HEK293 (cell line): ENCODE measurements around the gene MED29.

Source experiments
- REST ChIP-seq: fragments of 450-650 bp; formaldehyde crosslinking; IDR thresholded peaks from 2 replicates; pipeline ENCODE4 v1.5.1; 2016; ENCODE audit warnings: missing biosample characterization, missing genetic modification characterization
- SETDB1 ChIP-seq: IDR thresholded peaks from one replicate; pipeline ENCODE4 v1.6.1; 2017; ENCODE audit warnings: mild to moderate bottlenecking, low read length, moderate library complexity, mixed read lengths; ENCODE audit not compliant: insufficient read length
- TRIM28 ChIP-seq: IDR thresholded peaks from 2 replicates; pipeline ENCODE4 v1.6.1; 2011; ENCODE audit warnings: low read length, control low read depth, borderline replicate concordance
- ZBTB1 ChIP-seq: fragments of 450-650 bp; formaldehyde crosslinking; IDR thresholded peaks from 2 replicates; pipeline ENCODE4 v1.5.1; 2016; ENCODE audit warnings: missing biosample characterization, missing genetic modification characterization
- ZBTB20 ChIP-seq: fragments of 450-650 bp; formaldehyde crosslinking; IDR thresholded peaks from 2 replicates; pipeline ENCODE4 v1.5.1; 2016; ENCODE audit warnings: missing biosample characterization, missing genetic modification characterization
- ZBTB48 ChIP-seq: fragments of 450-650 bp; formaldehyde crosslinking; IDR thresholded peaks from 2 replicates; pipeline ENCODE4 v1.5.1; 2016; ENCODE audit warnings: missing biosample characterization, missing genetic modification characterization
- ZBTB6 ChIP-seq: fragments of 450-650 bp; formaldehyde crosslinking; IDR thresholded peaks from 2 replicates; pipeline ENCODE4 v1.5.1; 2017; ENCODE audit warnings: missing biosample characterization, missing genetic modification characterization
- ZFP69B ChIP-seq: fragments of 450-650 bp; formaldehyde crosslinking; IDR thresholded peaks from 2 replicates; pipeline ENCODE4 v1.5.1; 2016; ENCODE audit warnings: missing biosample characterization, missing genetic modification characterization
- ZNF114 ChIP-seq: fragments of 450-650 bp; formaldehyde crosslinking; IDR thresholded peaks from 2 replicates; pipeline ENCODE4 v1.5.0; 2017; ENCODE audit warnings: missing biosample characterization, missing genetic modification characterization
- ZNF211 ChIP-seq: fragments of 450-650 bp; formaldehyde crosslinking; IDR thresholded peaks from 2 replicates; pipeline ENCODE4 v1.5.1; 2016; ENCODE audit warnings: low read depth, missing biosample characterization, missing genetic modification characterization
- ZNF335 ChIP-seq: fragments of 450-650 bp; formaldehyde crosslinking; conservative IDR thresholded peaks from 2 replicates; pipeline ENCODE4 v1.5.1; 2016; ENCODE audit warnings: missing biosample characterization, missing genetic modification characterization
- ZNF398 ChIP-seq: fragments of 450-650 bp; formaldehyde crosslinking; IDR thresholded peaks from 2 replicates; pipeline ENCODE4 v1.5.1; 2017; ENCODE audit warnings: missing biosample characterization, missing genetic modification characterization
- ZNF426 ChIP-seq: fragments of 450-650 bp; formaldehyde crosslinking; IDR thresholded peaks from 2 replicates; pipeline ENCODE4 v1.5.1; 2017; ENCODE audit warnings: missing biosample characterization, missing genetic modification characterization, mild to moderate bottlenecking, inconsistent platforms, moderate library complexity
- ZNF513 ChIP-seq: fragments of 450-650 bp; IDR thresholded peaks from 2 replicates; pipeline ENCODE4 v1.5.1; 2018; ENCODE audit warnings: missing biosample characterization, missing genetic modification characterization
- ZNF521 ChIP-seq: fragments of 450-650 bp; formaldehyde crosslinking; IDR thresholded peaks from 2 replicates; pipeline ENCODE4 v1.5.1; 2017; ENCODE audit warnings: missing biosample characterization, mild to moderate bottlenecking, missing genetic modification characterization
- ZNF610 ChIP-seq: fragments of 450-650 bp; formaldehyde crosslinking; IDR thresholded peaks from 2 replicates; pipeline ENCODE4 v1.5.1; 2016; ENCODE audit warnings: missing biosample characterization, missing genetic modification characterization, borderline replicate concordance
- ZNF645 ChIP-seq: fragments of 450-650 bp; formaldehyde crosslinking; IDR thresholded peaks from 2 replicates; pipeline ENCODE4; 2016; ENCODE audit warnings: missing biosample characterization, missing genetic modification characterization
- ZNF660 ChIP-seq: fragments of 450-650 bp; IDR thresholded peaks from 2 replicates; pipeline ENCODE4 v1.5.1; 2018; ENCODE audit warnings: missing biosample characterization, mild to moderate bottlenecking, missing genetic modification characterization
- ZNF664 ChIP-seq: fragments of 450-650 bp; formaldehyde crosslinking; IDR thresholded peaks from 2 replicates; pipeline ENCODE4 v1.5.1; 2016; ENCODE audit warnings: missing biosample characterization, missing genetic modification characterization
- ZXDB ChIP-seq: fragments of 450-650 bp; formaldehyde crosslinking; IDR thresholded peaks from 2 replicates; pipeline ENCODE4 v1.5.1; 2016; ENCODE audit warnings: missing biosample characterization, missing genetic modification characterization
- TF ChIP-seq, protein P1 (sequence below): fragments of 450-650 bp; formaldehyde crosslinking; IDR thresholded peaks from 2 replicates; pipeline ENCODE4 v1.5.0; 2017; ENCODE audit warnings: missing biosample characterization, missing genetic modification characterization, borderline replicate concordance
- TF ChIP-seq, protein P2 (sequence below): fragments of 450-650 bp; IDR thresholded peaks from 2 replicates; pipeline ENCODE4 v1.5.1; 2018; ENCODE audit warnings: missing biosample characterization, mild to moderate bottlenecking, missing genetic modification characterization
- TF ChIP-seq, protein P3 (sequence below): fragments of 450-650 bp; formaldehyde crosslinking; IDR thresholded peaks from 2 replicates; pipeline ENCODE4 v1.5.1; 2016; ENCODE audit warnings: missing biosample characterization, missing genetic modification characterization

MED29 gene

DNA sequence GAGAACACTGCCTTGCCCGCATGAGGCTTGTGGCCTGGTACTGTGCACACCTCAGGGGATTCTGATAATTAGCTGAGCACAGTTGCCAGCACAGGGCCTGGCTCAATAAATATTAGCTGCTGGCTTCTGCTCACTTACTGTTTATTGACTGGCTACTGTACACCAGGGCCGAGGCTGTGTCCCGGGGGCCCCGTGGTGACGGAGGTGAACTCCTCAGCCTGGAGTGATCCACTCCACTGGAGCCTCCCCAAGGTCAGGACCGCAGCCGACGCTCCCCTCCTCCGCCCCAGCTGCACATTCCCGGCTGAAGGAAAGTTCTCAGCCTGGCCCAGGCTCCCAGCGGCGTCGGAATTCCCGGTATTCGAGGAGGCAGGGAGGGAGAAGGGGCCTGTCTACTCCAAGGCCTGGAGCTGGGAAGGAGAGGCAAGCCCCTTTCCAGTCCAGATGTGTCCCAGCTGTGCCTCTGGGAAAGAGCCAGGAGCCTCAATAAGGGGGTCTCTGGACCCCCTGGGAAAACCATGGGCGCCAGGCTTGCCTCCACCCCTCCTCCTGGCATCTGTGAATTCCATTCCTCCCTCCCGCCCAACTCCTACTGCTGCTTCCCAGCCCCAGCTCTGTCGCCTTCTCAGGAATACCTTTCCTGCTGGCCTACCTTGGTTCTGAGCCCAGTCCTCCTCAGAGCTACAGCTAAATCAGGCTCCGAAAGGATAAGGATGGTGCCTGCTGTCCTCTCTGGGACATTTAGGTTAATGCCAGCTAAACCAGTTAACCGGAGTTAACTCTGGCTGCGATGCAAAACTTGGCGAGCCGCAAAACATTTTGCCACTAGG is 37.3 kb downstream of the MED29 start (continued):
- TF ChIP-seq, protein P1, sequence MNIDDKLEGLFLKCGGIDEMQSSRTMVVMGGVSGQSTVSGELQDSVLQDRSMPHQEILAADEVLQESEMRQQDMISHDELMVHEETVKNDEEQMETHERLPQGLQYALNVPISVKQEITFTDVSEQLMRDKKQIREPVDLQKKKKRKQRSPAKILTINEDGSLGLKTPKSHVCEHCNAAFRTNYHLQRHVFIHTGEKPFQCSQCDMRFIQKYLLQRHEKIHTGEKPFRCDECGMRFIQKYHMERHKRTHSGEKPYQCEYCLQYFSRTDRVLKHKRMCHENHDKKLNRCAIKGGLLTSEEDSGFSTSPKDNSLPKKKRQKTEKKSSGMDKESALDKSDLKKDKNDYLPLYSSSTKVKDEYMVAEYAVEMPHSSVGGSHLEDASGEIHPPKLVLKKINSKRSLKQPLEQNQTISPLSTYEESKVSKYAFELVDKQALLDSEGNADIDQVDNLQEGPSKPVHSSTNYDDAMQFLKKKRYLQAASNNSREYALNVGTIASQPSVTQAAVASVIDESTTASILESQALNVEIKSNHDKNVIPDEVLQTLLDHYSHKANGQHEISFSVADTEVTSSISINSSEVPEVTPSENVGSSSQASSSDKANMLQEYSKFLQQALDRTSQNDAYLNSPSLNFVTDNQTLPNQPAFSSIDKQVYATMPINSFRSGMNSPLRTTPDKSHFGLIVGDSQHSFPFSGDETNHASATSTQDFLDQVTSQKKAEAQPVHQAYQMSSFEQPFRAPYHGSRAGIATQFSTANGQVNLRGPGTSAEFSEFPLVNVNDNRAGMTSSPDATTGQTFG (tag by site-specific recombination) = no peak
- TF ChIP-seq SETDB1 (no peak), ZNF211 (tag by site-specific recombination) (no peak), ZNF610 (no peak), ZNF114 (tag by site-specific recombination) (no peak), ZNF521 (tag by site-specific recombination) (no peak), ZBTB20 (tag by site-specific recombination) (peak; percentile 78), REST (tag by site-specific recombination) (no peak; the same call in 1 of the 2 replicates), ZNF335 (peak; percentile 40; the same call in 1 of the 2 replicates), TRIM28 (no peak), ZNF398 (peak; percentile 37; the same call in 1 of the 2 replicates), ZNF645 (tag by site-specific recombination) (no peak), ZNF660 (tag by site-specific recombination) (no peak), ZNF426 (tag by site-specific recombination) (no peak), ZBTB48 (tag by site-specific recombination) (no peak), ZNF664 (tag by site-specific recombination) (peak; percentile 68), ZXDB (no peak), ZNF513 (tag by site-specific recombination) (no peak), ZBTB6 (tag by site-specific recombination) (peak; percentile 76), ZFP69B (no peak), ZBTB1 (tag by site-specific recombination) (no peak)
- TF ChIP-seq, protein P2, sequence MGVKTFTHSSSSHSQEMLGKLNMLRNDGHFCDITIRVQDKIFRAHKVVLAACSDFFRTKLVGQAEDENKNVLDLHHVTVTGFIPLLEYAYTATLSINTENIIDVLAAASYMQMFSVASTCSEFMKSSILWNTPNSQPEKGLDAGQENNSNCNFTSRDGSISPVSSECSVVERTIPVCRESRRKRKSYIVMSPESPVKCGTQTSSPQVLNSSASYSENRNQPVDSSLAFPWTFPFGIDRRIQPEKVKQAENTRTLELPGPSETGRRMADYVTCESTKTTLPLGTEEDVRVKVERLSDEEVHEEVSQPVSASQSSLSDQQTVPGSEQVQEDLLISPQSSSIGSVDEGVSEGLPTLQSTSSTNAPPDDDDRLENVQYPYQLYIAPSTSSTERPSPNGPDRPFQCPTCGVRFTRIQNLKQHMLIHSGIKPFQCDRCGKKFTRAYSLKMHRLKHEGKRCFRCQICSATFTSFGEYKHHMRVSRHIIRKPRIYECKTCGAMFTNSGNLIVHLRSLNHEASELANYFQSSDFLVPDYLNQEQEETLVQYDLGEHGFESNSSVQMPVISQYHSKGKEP (tag by site-specific recombination) = no peak
- TF ChIP-seq, protein P3, sequence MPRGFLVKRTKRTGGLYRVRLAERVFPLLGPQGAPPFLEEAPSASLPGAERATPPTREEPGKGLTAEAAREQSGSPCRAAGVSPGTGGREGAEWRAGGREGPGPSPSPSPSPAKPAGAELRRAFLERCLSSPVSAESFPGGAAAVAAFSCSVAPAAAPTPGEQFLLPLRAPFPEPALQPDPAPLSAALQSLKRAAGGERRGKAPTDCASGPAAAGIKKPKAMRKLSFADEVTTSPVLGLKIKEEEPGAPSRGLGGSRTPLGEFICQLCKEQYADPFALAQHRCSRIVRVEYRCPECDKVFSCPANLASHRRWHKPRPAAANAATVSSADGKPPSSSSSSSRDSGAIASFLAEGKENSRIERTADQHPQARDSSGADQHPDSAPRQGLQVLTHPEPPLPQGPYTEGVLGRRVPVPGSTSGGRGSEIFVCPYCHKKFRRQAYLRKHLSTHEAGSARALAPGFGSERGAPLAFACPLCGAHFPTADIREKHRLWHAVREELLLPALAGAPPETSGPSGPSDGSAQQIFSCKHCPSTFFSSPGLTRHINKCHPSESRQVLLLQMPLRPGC = peak; percentile 27; the same call in 1 of the 2 replicates
